ENCODE data around the gene PRODH2. TPM values are rescaled to one million over a fixed set of nuclear protein-coding genes. Genes with fewer than 3 reads are reported as not detected.

Gene PRODH2
- total and polyA plus RNA-seq, 5 donors from 2014 or later, result not detected

- no peaks in the 10 kb centered on the region for H3K36me3 Mint-ChIP-seq
- peaks cover 2% of the 10 kb centered on the region for H3K27me3 ChIP-seq (ENCODE audit: control insufficient read depth, insufficient read depth, low read length)
- no peak overlapping the region for H3K4me3 Mint-ChIP-seq
- H3K9me3 ChIP-seq (ENCODE audit: control insufficient read depth in 2 of 2, low read length in 2 of 2), result no peaks in the 10 kb centered on the region
- H3K9me3 Mint-ChIP-seq, result peaks cover 0 to 1% (median 0%) of the 10 kb centered on the region in 7 donors
- H3K36me3 ChIP-seq (ENCODE audit: control insufficient read depth, insufficient read depth, low read length), result no peaks in the 10 kb centered on the region
- peaks cover 13% of the 10 kb centered on the region for H3K27me3 Mint-ChIP-seq
- H3K4me1 ChIP-seq (ENCODE audit: control insufficient read depth, insufficient read depth, low read length, poor library complexity, severe bottlenecking), result no peaks in the 10 kb centered on the region
- DNase-seq (no peak), ATAC-seq (ENCODE audit: low read depth in 2 of 2) (no peak)
- no peak overlapping the region for H3K27ac Mint-ChIP-seq
- no peak overlapping the region for H3K4me3 ChIP-seq (ENCODE audit: low read depth, low read length)
- H3K27ac ChIP-seq (ENCODE audit: insufficient read depth, low read length, poor library complexity, severe bottlenecking), result no peak overlapping the region
- H3K4me1 Mint-ChIP-seq, result peaks cover 0 to 3% (median 0%) of the 10 kb centered on the region in 4 donors
Measured at GRCh38 chr19:35791814-35792279, 20.8 kb downstream of the PRODH2 start.

- Histone ChIP-seq H3K27me3 (ENCODE audit: control insufficient read depth, insufficient read depth, low read length) (no peaks in the 10 kb centered on the region), H3K36me3 (ENCODE audit: control insufficient read depth, insufficient read depth, low read length) (no peaks in the 10 kb centered on the region), H3K4me1 (ENCODE audit: control insufficient read depth, insufficient read depth, low read length, poor library complexity, severe bottlenecking) (no peaks in the 10 kb centered on the region), H3K4me3 (ENCODE audit: low read depth, low read length) (no peak overlapping the region), H3K27ac (ENCODE audit: insufficient read depth, low read length, poor library complexity, severe bottlenecking) (no peak overlapping the region), H3K9me3 (ENCODE audit: control insufficient read depth in 2 of 2, low read length in 2 of 2) (no peaks in the 10 kb centered on the region)
- no peaks in the 10 kb centered on the region for H3K4me1 Mint-ChIP-seq
- DNase-seq (peak in 2 of 3 donors; percentile 14 to 18), ATAC-seq (ENCODE audit: low read depth in 2 of 2) (peak in 1 of 2 donors; percentile 9)
- H3K27ac Mint-ChIP-seq, result no peak overlapping the region
- H3K9me3 Mint-ChIP-seq, result peaks cover 0 to 1% (median 0%) of the 10 kb centered on the region in 7 donors
- H3K4me3 Mint-ChIP-seq, result no peak overlapping the region
- peaks cover 7% of the 10 kb centered on the region for H3K27me3 Mint-ChIP-seq
- H3K36me3 Mint-ChIP-seq, result no peaks in the 10 kb centered on the region
Measured at GRCh38 chr19:35790981-35791813, 21.4 kb downstream of the PRODH2 start.

GRCh38 chr19:35789978-35790944 is 22.4 kb downstream of the PRODH2 start:
- Mint-ChIP-seq H3K27ac (no peak overlapping the region), H3K9me3 (peaks cover 0 to 1% (median 0%) of the 10 kb centered on the region in 7 donors), H3K27me3 (no peaks in the 10 kb centered on the region), H3K4me1 (no peaks in the 10 kb centered on the region), H3K36me3 (no peaks in the 10 kb centered on the region), H3K4me3 (no peak overlapping the region)
- H3K27me3 ChIP-seq (ENCODE audit: control insufficient read depth, insufficient read depth, low read length), result no peaks in the 10 kb centered on the region
- no peak for ATAC-seq (ENCODE audit: low read depth in 2 of 2)
- H3K36me3 ChIP-seq (ENCODE audit: control insufficient read depth, insufficient read depth, low read length), result no peaks in the 10 kb centered on the region
- H3K9me3 ChIP-seq (ENCODE audit: control insufficient read depth in 2 of 2, low read length in 2 of 2), result no peaks in the 10 kb centered on the region
- no peak overlapping the region for H3K27ac ChIP-seq (ENCODE audit: insufficient read depth, low read length, poor library complexity, severe bottlenecking)
- H3K4me3 ChIP-seq (ENCODE audit: low read depth, low read length), result no peak overlapping the region
- H3K4me1 ChIP-seq (ENCODE audit: control insufficient read depth, insufficient read depth, low read length, poor library complexity, severe bottlenecking), result no peaks in the 10 kb centered on the region
- DNase-seq, result no peak

GRCh38 chr19:35789195-35789977 is 23.3 kb downstream of the PRODH2 start:
- no peaks in the 10 kb centered on the region for H3K36me3 Mint-ChIP-seq
- ATAC-seq (ENCODE audit: low read depth in 2 of 2) (no peak), DNase-seq (no peak)
- H3K4me3 ChIP-seq (ENCODE audit: low read depth, low read length), result no peak overlapping the region
- no peak overlapping the region for H3K27ac ChIP-seq (ENCODE audit: insufficient read depth, low read length, poor library complexity, severe bottlenecking)
- no peaks in the 10 kb centered on the region for H3K4me1 Mint-ChIP-seq
- H3K36me3 ChIP-seq (ENCODE audit: control insufficient read depth, insufficient read depth, low read length), result no peaks in the 10 kb centered on the region
- no peaks in the 10 kb centered on the region for H3K4me1 ChIP-seq (ENCODE audit: control insufficient read depth, insufficient read depth, low read length, poor library complexity, severe bottlenecking)
- peaks cover 0 to 1% (median 0%) of the 10 kb centered on the region in 7 donors for H3K9me3 Mint-ChIP-seq
- H3K27me3 Mint-ChIP-seq, result no peaks in the 10 kb centered on the region
- H3K27me3 ChIP-seq (ENCODE audit: control insufficient read depth, insufficient read depth, low read length), result no peaks in the 10 kb centered on the region
- no peak overlapping the region for H3K27ac Mint-ChIP-seq
- no peaks in the 10 kb centered on the region for H3K9me3 ChIP-seq (ENCODE audit: control insufficient read depth in 2 of 2, low read length in 2 of 2)
- H3K4me3 Mint-ChIP-seq, result no peak overlapping the region

GRCh38 chr19:35788205-35788960 is 24.3 kb downstream of the PRODH2 start:
- Mint-ChIP-seq H3K27me3 (no peaks in the 10 kb centered on the region), H3K9me3 (no peaks in the 10 kb centered on the region)

GRCh38 chr19:35787227-35787799 is 25.3 kb downstream of the PRODH2 start:
- DNase-seq, result no peak
- H3K36me3 ChIP-seq (ENCODE audit: control insufficient read depth, insufficient read depth, low read length), result peaks cover 3% of the 10 kb centered on the region
- H3K9me3 Mint-ChIP-seq, result no peaks in the 10 kb centered on the region
- no peaks in the 10 kb centered on the region for H3K27me3 Mint-ChIP-seq
- H3K4me1 Mint-ChIP-seq, result peaks cover 0 to 3% (median 0%) of the 10 kb centered on the region in 4 donors
- no peak overlapping the region for H3K27ac Mint-ChIP-seq
- H3K4me3 Mint-ChIP-seq, result no peak overlapping the region
- H3K27me3 ChIP-seq (ENCODE audit: control insufficient read depth, insufficient read depth, low read length), result no peaks in the 10 kb centered on the region
- no peak for ATAC-seq (ENCODE audit: low read depth in 2 of 2)
- no peaks in the 10 kb centered on the region for H3K4me1 ChIP-seq (ENCODE audit: control insufficient read depth, insufficient read depth, low read length, poor library complexity, severe bottlenecking)
- H3K9me3 ChIP-seq (ENCODE audit: control insufficient read depth in 2 of 2, low read length in 2 of 2), result no peaks in the 10 kb centered on the region
- no peak overlapping the region for H3K4me3 ChIP-seq (ENCODE audit: low read depth, low read length)
- H3K27ac ChIP-seq (ENCODE audit: insufficient read depth, low read length, poor library complexity, severe bottlenecking), result no peak overlapping the region
- H3K36me3 Mint-ChIP-seq, result peaks cover 8% of the 10 kb centered on the region

More at GRCh38 chr19:35788205-35788960, 24.3 kb downstream of the PRODH2 start:
- Mint-ChIP-seq H3K27ac (no peak overlapping the region), H3K36me3 (peaks cover 2% of the 10 kb centered on the region), H3K4me3 (no peak overlapping the region), H3K4me1 (no peaks in the 10 kb centered on the region)
- no peak overlapping the region for H3K4me3 ChIP-seq (ENCODE audit: low read depth, low read length)
- no peaks in the 10 kb centered on the region for H3K9me3 ChIP-seq (ENCODE audit: control insufficient read depth in 2 of 2, low read length in 2 of 2)
- ATAC-seq (ENCODE audit: low read depth in 2 of 2) (no peak), DNase-seq (no peak)
- no peaks in the 10 kb centered on the region for H3K27me3 ChIP-seq (ENCODE audit: control insufficient read depth, insufficient read depth, low read length)
- H3K27ac ChIP-seq (ENCODE audit: insufficient read depth, low read length, poor library complexity, severe bottlenecking), result no peak overlapping the region
- H3K4me1 ChIP-seq (ENCODE audit: control insufficient read depth, insufficient read depth, low read length, poor library complexity, severe bottlenecking), result no peaks in the 10 kb centered on the region
- H3K36me3 ChIP-seq (ENCODE audit: control insufficient read depth, insufficient read depth, low read length), result no peaks in the 10 kb centered on the region

Data from CD4-positive, CD25-positive, alpha-beta regulatory T cell (primary cell).